Hepatocyte (in vitro differentiated cells): ENCODE results near the gene KCNJ9. TPM values are rescaled to one million over a fixed set of nuclear protein-coding genes. Genes with fewer than 3 reads are reported as not detected.

Experiments
- DNase-seq: peaks from one replicate; pipeline ENCODE4 v3.0.0-alpha.2; 2016; ENCODE audit warnings: low spot score
- H2AFZ ChIP-seq: fragments of 200-600 bp; sonication (generic); 2 replicates; pipeline ENCODE4 v1.6.0; 2016; ENCODE audit warnings: antibody characterized with exemption, mild to moderate bottlenecking
- H3K27ac ChIP-seq: fragments of 200-600 bp; sonication (generic); 2 replicates; pipeline ENCODE4 v1.5.1; 2016; ENCODE audit warnings: mild to moderate bottlenecking
- H3K27me3 ChIP-seq: fragments of 200-600 bp; sonication (generic); 2 replicates; pipeline ENCODE4 v1.6.1; 2016
- H3K36me3 ChIP-seq: fragments of 200-600 bp; sonication (generic); replicated peaks from 2 replicates; pipeline ENCODE4 v1.5.1; 2016; ENCODE audit warnings: low read depth; ENCODE audit not compliant: insufficient read depth
- H3K4me1 ChIP-seq: fragments of 200-600 bp; sonication (generic); 2 replicates; pipeline ENCODE4 v1.5.1; 2016; ENCODE audit warnings: mild to moderate bottlenecking, moderate library complexity; ENCODE audit not compliant: insufficient read depth
- H3K4me2 ChIP-seq: fragments of 200-600 bp; sonication (generic); 2 replicates; pipeline ENCODE4 v1.6.0; 2016
- H3K4me3 ChIP-seq: fragments of 200-600 bp; sonication (generic); 2 replicates; pipeline ENCODE4 v1.5.1; 2016; ENCODE audit warnings: mild to moderate bottlenecking
- H3K79me2 ChIP-seq: fragments of 200-600 bp; sonication (generic); 2 replicates; pipeline ENCODE4 v1.6.0; 2017; ENCODE audit warnings: mild to moderate bottlenecking
- H3K9me2 ChIP-seq: fragments of 200-600 bp; sonication (generic); replicated peaks from 2 replicates; pipeline ENCODE4 v1.6.0; 2017; ENCODE audit warnings: mild to moderate bottlenecking; ENCODE audit not compliant: insufficient read depth
- H3K9me3 ChIP-seq: fragments of 200-600 bp; sonication (generic); 2 replicates; pipeline ENCODE4 v1.5.1; 2016; ENCODE audit warnings: low read depth, mild to moderate bottlenecking
- H4K20me1 ChIP-seq: fragments of 200-600 bp; sonication (generic); 2 replicates; pipeline ENCODE4 v1.6.0; 2016; ENCODE audit warnings: mild to moderate bottlenecking; ENCODE audit not compliant: insufficient read depth, poor library complexity, severe bottlenecking
- EZH2 ChIP-seq: fragments of 200-600 bp; sonication (generic); IDR thresholded peaks from 2 replicates; pipeline ENCODE4 v1.6.1; 2016; ENCODE audit warnings: antibody characterized with exemption, mild to moderate bottlenecking, borderline replicate concordance
- EZH2phosphoT487 ChIP-seq: fragments of 200-600 bp; sonication (generic); IDR thresholded peaks from one replicate; pipeline ENCODE4 v1.6.1; 2018; ENCODE audit warnings: antibody characterized with exemption, mild to moderate bottlenecking, low read depth, moderate library complexity; ENCODE audit not compliant: unreplicated experiment, severe bottlenecking
- WGBS: methylation state at CpG from one replicate; pipeline ENCODE4 v1.1.6; 2016; ENCODE audit warnings: low lambda C conversion rate; ENCODE audit errors: missing lambda C conversion rate; 5-methylcytosine and 5-hydroxymethylcytosine counted together
- polyA plus RNA-seq: library from polyadenylated mRNA; unstranded; fragments of >200 nt; fragmentation: Nextera tagmentation; extraction: Ambion mirVana; gene quantifications from 2 replicates; pipeline ENCODE4 v1.2.1, GENCODE V29; 2016
- total RNA-seq: library from RNA; depleted of rRNA; stranded (reverse); fragments of >200 nt; gene quantifications from 2 replicates; pipeline ENCODE4 v1.2.3, GENCODE V29; 2014
- TF ChIP-seq, protein P1 (sequence below): fragments of 200-600 bp; sonication (generic); IDR thresholded peaks from 2 replicates; pipeline ENCODE4 v1.5.1; 2016; ENCODE audit warnings: antibody characterized with exemption, mild to moderate bottlenecking; ENCODE audit not compliant: poor library complexity

Gene KCNJ9
- not detected in 2 replicates for total RNA-seq
- not detected in 2 replicates for polyA plus RNA-seq

- 39% methylated on average over 13 of the region's 14 CpGs for WGBS
- no peaks in the 10 kb centered on the region for H4K20me1 ChIP-seq
- H3K9me3 ChIP-seq, result no peaks in the 10 kb centered on the region
- no peak for TF ChIP-seq EZH2phosphoT487
- TF ChIP-seq, protein P1, sequence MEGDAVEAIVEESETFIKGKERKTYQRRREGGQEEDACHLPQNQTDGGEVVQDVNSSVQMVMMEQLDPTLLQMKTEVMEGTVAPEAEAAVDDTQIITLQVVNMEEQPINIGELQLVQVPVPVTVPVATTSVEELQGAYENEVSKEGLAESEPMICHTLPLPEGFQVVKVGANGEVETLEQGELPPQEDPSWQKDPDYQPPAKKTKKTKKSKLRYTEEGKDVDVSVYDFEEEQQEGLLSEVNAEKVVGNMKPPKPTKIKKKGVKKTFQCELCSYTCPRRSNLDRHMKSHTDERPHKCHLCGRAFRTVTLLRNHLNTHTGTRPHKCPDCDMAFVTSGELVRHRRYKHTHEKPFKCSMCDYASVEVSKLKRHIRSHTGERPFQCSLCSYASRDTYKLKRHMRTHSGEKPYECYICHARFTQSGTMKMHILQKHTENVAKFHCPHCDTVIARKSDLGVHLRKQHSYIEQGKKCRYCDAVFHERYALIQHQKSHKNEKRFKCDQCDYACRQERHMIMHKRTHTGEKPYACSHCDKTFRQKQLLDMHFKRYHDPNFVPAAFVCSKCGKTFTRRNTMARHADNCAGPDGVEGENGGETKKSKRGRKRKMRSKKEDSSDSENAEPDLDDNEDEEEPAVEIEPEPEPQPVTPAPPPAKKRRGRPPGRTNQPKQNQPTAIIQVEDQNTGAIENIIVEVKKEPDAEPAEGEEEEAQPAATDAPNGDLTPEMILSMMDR, result no peak
- H3K4me1 ChIP-seq, result no peaks in the 10 kb centered on the region
- H3K36me3 ChIP-seq, result no peaks in the 10 kb centered on the region
- no peaks in the 10 kb centered on the region for H3K9me2 ChIP-seq
- no peak within 1 kb of the TSS for H2AFZ ChIP-seq
- H3K4me3 ChIP-seq, result no peak within 1 kb of the TSS
- H3K79me2 ChIP-seq, result no peaks in the 10 kb centered on the region
- DNase-seq, result no peak
- no peak within 1 kb of the TSS for H3K27ac ChIP-seq
- H3K27me3 ChIP-seq, result peaks cover 62% of the 10 kb centered on the region
- no peak within 1 kb of the TSS for H3K4me2 ChIP-seq
These were observed at the start of gene KCNJ9 for GRCh38 chr1:160081261-160081936. KCNJ9 (plus strand) TSS chr1:160081538; CDS start chr1:160084031, 2,493 bp downstream.

GRCh38 chr1:160032165-160032820 is 49.0 kb upstream of the KCNJ9 start:
- Histone ChIP-seq H3K9me3 (no peaks in the 10 kb centered on the region), H3K4me3 (peak overlapping the region; percentile 68), H4K20me1 (no peaks in the 10 kb centered on the region), H3K4me1 (peaks cover 5% of the 10 kb centered on the region), H3K27ac (peak overlapping the region; percentile 54), H2AFZ (peak overlapping the region; percentile 79), H3K36me3 (no peaks in the 10 kb centered on the region), H3K79me2 (peaks cover 23% of the 10 kb centered on the region), H3K9me2 (no peaks in the 10 kb centered on the region), H3K27me3 (peaks cover 6% of the 10 kb centered on the region), H3K4me2 (peak overlapping the region; percentile 80)
- no peak for TF ChIP-seq EZH2
- TF ChIP-seq EZH2phosphoT487, result no peak
- TF ChIP-seq, protein P1, result no peak
- WGBS, result 6% methylated on average over 18 of the region's 18 CpGs
- no peak for DNase-seq

DNA sequence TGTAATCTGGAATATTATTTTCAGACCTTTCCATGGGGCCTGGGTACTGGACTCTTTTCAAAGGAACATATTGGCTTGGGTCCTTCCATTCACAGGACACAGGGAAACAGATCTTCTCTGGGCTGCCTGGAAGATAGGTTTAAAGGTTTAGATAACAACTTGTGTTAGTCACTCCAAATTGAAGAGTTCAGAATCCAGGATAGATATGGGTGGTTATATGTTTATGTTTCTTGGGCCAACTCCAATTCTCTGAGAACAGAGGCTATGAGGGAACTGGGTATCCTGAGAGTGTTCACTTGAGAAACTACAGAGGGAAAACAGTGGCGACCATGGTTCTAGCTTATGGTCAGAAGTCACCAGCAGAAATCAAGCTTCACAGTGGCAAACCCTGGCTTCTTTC is 40.9 kb upstream of the KCNJ9 start:
- Histone ChIP-seq H4K20me1 (no peaks in the 10 kb centered on the region), H3K4me3 (no peak overlapping the region), H3K4me1 (no peaks in the 10 kb centered on the region), H3K9me2 (no peaks in the 10 kb centered on the region), H2AFZ (no peak overlapping the region), H3K36me3 (no peaks in the 10 kb centered on the region), H3K27ac (no peak overlapping the region), H3K4me2 (no peak overlapping the region), H3K27me3 (no peaks in the 10 kb centered on the region), H3K9me3 (no peaks in the 10 kb centered on the region), H3K79me2 (no peaks in the 10 kb centered on the region)
- no peak for DNase-seq
- TF ChIP-seq EZH2phosphoT487 (no peak), EZH2 (no peak)
- TF ChIP-seq, protein P1, result no peak
- WGBS, result 70% methylated on average over 1 of the region's 1 CpG
